ENCODE results near the gene NEK10.
A peak's percentile ranks its signal among the peaks of the same experiment; 100 is the strongest.
"Not testable (repeated sequence)": the region's sequence is repeated elsewhere in the genome, so short reads cannot be mapped to it uniquely, and the experiment has no call there.

Gene NEK10

GRCh38 chr3:27353221-27353620 is 16.0 kb downstream of the NEK10 start:
- DNase-seq: no peak

DNA sequence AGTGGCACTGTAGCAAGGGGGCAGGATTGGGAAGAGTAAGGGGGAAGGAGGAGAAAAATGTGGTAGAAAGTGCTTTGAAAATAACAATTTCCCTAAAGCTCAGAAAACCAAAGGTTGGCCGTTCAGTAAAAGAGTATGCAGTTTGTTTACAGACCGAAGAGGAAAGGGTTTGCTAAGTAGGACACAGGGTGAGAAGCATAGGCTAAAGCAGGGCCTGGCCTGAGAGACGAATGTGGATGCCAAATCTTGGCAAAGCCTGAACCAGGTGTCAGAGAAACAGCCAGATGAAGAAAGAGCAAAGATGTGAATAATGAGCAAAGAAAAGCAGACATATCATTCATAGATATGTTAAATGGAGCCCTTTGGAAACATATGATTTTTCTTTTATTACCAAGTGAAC is 17.1 kb downstream of the NEK10 start:
- DNase-seq: no peak

DNA sequence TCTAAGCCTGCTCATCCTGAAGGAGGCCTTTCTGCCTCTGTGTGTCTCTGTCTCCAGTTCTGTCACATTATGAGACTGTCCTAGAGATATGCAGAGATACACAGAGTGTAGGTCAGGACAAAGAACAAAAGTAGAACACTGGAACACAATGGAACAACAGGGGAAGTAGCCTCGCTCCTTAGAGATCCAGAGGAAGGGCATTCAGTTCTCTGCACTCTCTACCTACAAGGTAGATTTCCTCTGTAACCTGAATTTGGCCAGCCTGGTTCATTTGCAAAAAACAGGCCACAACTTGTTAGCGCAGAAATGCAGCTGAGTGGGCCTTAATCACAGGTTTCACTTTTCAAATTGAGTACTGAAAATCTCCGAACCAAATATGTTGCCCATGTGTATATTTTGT is 19.4 kb downstream of the NEK10 start:
- no peak for DNase-seq

DNA sequence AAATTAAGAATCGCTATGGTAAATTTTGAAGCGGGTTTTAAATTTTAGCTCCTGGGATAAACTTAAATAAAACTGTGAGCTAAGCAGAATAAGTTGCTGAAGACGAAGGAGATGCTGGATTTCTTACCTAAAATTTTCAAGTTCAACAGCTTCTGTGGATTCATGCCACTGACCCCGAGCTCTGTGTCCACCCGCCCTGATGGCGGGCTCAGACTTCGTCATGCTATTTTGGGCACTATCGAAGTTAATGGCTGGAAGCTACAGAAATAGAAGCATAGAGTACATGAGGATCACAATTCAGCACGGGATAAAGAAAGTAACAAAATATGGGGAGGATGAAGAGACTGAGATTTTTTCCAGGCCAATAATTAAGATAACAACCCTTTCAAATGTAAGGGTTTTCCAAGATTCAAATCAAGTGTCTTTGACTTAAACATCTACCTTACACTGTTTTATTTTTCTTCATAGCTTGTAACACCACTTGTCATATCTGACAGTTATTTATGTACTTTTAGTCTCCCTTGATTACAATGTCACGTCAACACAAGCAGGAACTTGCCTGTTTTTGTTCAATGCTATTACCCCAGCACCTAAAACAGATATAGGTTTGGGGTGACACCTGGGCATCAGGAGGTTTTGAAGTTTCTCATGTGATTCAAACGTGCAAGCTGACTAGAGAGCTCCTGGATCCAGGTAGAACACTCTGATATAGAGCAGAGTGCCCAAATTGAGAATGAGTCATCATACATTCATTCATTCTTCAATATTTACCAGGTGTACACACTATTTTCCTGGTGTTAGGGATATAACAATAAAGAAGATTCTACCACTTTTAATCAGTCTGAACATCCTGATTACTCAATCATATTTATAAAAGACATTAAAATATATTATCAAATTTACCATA is 23.0 kb downstream of the NEK10 start:
- DNase-seq: no peak

GRCh38 chr3:27345493-27345892 is 23.7 kb downstream of the NEK10 start:
- no peak for DNase-seq

DNA sequence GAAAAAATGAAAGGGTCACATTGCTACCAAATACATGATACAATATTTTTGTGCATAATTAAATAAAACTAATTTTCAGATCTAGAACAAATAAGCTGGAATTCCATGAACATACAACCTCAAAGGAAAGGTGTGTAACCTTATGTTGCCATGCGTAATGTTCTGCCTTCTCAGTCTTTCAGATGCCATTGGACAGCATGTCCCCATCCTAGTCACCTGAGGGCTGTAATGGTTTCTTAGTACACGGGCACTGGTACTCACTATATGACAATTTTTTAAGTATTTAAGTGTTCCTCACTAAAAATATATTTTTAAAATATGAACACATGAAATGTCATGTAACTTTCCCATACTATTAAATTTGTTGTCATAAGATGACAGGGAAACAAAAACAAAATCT is 24.1 kb downstream of the NEK10 start:
- no peak for DNase-seq

DNA sequence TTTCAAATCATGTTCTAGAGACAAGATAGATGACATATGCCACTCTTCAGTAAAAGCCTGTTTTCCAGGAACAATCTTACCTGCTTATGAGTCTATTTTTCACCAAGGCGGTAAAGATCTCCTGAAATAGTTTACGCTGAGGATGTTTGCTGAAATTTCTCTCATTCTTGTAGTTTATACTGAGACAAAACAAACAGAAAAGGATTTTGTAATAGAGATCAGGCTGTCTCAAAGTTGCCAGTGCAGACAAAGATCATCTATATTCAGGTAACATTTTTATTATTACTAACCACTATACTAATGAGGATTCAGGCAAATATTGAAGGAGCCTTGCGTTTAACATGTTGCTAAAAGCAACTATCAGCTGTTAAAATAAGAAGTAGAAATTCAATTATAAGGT is 25.0 kb downstream of the NEK10 start:
- no peak for DNase-seq

GRCh38 chr3:27342267-27342666 is 26.9 kb downstream of the NEK10 start:
- no peak for DNase-seq

DNA sequence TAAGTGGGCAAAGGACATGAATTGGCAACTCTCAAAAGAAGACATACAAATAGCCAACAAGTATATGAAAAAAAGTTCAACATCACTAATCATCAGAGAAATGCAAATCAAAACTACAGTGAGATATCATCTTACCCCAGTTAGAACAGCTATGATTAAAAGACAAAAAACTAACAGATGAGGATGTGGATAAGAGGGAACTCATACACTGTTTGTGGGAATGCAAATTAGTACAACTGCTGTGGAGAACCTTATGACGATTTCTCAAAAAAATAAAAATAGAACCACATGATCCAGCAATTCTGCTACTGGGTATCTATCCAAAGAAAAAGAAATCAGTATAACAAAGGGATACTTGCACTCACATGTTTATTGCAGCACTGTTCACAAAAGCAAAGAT is 28.6 kb downstream of the NEK10 start:
- no peak for DNase-seq

- no peak for DNase-seq
Observed at GRCh38 chr3:27335571-27335970, 33.6 kb downstream of the NEK10 start.

DNA sequence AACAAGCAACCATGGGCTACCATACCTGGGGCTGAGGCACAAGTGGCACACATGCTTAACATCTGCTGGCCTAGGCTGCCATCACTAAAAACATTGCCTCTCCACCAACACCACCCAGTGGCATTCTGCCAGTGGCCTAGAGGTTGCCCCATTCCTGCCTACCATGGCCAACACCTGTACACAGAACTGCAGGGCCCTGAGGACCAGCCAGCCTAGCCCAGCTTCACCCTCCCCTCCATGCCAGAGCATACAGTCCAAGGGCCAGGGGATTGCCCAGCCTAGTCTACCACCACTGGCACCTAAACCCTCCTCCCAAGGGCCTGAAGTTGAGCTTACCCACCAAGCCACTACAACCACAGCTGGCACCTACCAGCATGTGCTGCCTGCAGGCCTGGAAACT is 35.3 kb downstream of the NEK10 start:
- no peak for DNase-seq

DNA sequence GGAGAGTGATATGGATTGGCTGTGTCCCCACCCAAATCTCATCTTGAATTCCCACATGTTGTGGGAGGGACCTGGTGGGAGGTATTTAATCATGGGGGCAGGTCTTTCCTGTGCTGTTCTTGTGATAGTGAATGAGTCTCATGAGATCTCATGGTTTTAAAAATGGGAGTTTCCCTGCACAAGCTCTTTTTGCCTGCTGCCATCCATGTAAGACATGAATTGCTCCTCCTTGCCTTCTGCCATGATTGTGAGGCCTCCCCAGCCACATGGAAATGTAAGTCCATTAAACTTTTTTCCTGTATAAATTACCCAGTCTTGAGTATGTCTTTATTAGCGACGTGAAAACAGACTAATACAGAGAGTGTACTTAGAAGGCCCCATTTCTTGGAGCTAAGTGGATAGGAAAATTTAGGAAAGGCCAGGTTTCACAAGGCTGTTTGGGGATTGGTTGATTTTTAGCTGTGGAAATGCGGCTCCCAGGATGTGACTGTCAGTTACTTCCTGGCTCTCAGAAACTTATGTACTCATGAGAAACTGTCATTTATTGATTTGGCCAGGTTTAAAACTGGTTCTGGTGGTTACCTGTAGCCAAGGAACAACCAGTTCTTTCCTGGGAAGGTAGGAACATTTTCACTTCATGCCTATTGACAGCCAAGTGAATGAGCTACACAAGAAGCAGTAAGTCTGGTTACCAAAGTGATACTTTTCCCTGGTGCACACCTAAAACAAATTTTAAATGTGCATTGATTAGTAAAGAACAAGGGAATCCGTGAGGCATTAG is 40.0 kb downstream of the NEK10 start:
- DNase-seq: not testable (repeated sequence)

DNA sequence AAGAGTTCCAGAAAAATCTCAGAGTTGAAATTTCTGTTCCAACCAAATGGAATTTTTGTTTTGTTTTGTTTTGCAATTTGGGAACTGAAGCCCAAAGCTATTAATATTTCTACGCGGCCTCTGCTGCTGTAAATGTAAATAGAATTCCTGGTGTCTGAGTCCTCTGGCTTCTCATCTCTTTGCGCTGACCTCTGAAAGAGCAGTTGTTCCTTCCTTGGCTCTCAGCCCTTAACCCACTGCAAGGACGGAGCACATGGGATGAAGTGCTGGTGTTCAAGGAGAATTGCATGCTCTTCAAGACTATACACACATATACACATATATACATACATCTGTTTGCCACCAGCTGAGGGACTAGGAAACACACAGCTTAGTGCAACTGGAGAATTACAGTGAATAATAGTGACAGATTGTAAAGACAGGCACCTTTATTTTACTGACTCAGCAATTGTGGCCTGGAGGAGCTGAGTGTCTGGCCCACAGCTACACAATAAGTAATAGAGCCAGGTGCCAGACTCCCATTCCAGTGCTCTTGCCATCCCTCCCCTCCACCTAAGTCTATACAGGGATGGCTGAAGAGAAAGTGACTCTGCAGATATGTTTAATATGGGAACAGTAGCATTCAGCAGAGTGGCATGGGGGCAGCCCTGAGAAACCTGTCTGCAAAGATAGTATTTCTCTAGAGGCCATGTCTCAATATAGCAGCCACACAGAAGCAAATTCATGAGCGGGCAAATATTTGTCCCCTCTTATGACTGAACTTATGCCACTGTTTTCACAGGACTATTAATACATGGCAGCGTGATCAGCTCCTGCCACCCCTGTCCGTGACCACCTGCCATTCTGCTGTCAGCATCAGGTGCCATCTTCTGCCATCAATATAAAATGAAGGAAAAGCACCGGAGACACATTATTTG is 42.3 kb downstream of the NEK10 start:
- DNase-seq: peak; percentile 96

DNA sequence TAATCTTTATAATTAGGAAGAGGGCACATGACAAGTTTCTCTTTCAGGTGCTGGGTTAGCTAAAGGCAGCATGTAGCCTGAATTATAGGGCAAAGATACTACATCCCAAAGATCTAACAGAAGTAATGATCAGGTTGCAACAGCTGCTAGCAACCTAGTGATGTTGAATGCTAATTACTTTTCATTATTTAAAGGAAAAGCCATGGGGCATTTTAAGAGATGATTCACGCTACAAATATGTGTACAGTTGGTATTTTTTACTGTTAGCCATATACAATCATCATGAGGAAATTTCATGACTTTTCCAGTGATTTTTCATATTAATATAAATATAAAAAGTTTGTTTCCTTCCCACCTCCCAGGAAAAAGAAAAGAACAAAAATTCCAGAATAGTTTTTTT is 43.0 kb downstream of the NEK10 start:
- DNase-seq: peak; percentile 78

GRCh38 chr3:27325419-27325818 is 43.8 kb downstream of the NEK10 start:
- DNase-seq: peak; percentile 7

- DNase-seq: peak; percentile 79
Observed at GRCh38 chr3:27324686-27325085, 44.5 kb downstream of the NEK10 start.

GRCh38 chr3:27323087-27323570 is 46.1 kb downstream of the NEK10 start:
- no peak for DNase-seq

- DNase-seq: no peak
Observed at GRCh38 chr3:27322634-27323033, 46.5 kb downstream of the NEK10 start.

- DNase-seq: no peak
Observed at GRCh38 chr3:27319847-27320526, 49.2 kb downstream of the NEK10 start.

DNA sequence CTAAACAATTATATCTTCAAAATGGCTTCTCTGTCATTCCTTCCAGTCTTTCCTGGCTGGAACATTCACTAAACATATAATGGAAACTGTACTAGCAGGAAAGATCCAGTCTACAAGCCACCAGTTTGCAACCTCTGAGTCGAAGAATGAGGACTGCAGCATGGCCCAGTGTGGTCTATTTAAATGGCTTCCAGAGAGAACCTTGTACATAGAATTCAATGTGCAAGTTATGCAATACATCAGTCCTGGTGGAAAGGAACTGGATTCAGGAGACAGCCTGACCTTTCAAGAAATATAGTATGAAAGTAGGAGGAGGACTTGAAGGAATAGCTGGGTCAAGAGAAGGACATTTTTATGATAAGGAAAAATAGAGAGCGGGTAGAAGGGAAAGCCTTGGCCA is 49.9 kb downstream of the NEK10 start:
- no peak for DNase-seq

- no peak for DNase-seq
Observed at GRCh38 chr3:27317096-27317495, 52.1 kb downstream of the NEK10 start.

GRCh38 chr3:27315003-27315402 is 54.2 kb downstream of the NEK10 start:
- no peak for DNase-seq

Data from EL (cell line).